ENCODE data around the gene SELENOI.
"Not testable (repeated sequence)": the region's sequence is repeated elsewhere in the genome, so short reads cannot be mapped to it uniquely, and the experiment has no call there.

SELENOI gene

GRCh38 chr2:26345545-26346453, at the start of gene SELENOI:
TSS of gene SELENOI (plus strand) at chr2:26346143. CDS start at chr2:26346233, 90 bp downstream.
- peak; percentile 99 for DNase-seq

- no peak for DNase-seq
Observed at GRCh38 chr2:26297061-26297460, 48.9 kb upstream of the SELENOI start.

- no peak for DNase-seq
Observed at GRCh38 chr2:26298286-26298637, 47.7 kb upstream of the SELENOI start.

GRCh38 chr2:26298638-26299393, 47.1 kb upstream of the SELENOI start:
- no peak for DNase-seq

GRCh38 chr2:26299471-26300101, 46.4 kb upstream of the SELENOI start:
- DNase-seq: no peak

- DNase-seq: no peak
Observed at GRCh38 chr2:26300234-26300925, 45.6 kb upstream of the SELENOI start.

- DNase-seq: no peak
Observed at GRCh38 chr2:26302846-26303245, 43.1 kb upstream of the SELENOI start.

- not testable (repeated sequence) for DNase-seq
Observed at GRCh38 chr2:26305094-26305493, 40.8 kb upstream of the SELENOI start.

- no peak for DNase-seq
Observed at GRCh38 chr2:26305540-26305939, 40.4 kb upstream of the SELENOI start.

- no peak for DNase-seq
Observed at GRCh38 chr2:26309921-26310320, 36.0 kb upstream of the SELENOI start.

GRCh38 chr2:26312471-26312870, 33.5 kb upstream of the SELENOI start:
- DNase-seq: no peak

- DNase-seq: no peak
Observed at GRCh38 chr2:26313446-26313845, 32.5 kb upstream of the SELENOI start.

- DNase-seq: no peak
Observed at GRCh38 chr2:26314243-26314642, 31.7 kb upstream of the SELENOI start.

- no peak for DNase-seq
Observed at GRCh38 chr2:26316041-26316440, 29.9 kb upstream of the SELENOI start.

GRCh38 chr2:26316845-26317244, 29.1 kb upstream of the SELENOI start:
- DNase-seq: no peak

GRCh38 chr2:26317377-26318105, 28.4 kb upstream of the SELENOI start:
- no peak for DNase-seq

- DNase-seq: no peak
Observed at GRCh38 chr2:26318950-26319349, 27.0 kb upstream of the SELENOI start.

- not testable (repeated sequence) for DNase-seq
Observed at GRCh38 chr2:26324479-26324878, 21.5 kb upstream of the SELENOI start.

- DNase-seq: no peak
Observed at GRCh38 chr2:26324903-26325302, 21.0 kb upstream of the SELENOI start.

- no peak for DNase-seq
Observed at GRCh38 chr2:26325851-26326250, 20.1 kb upstream of the SELENOI start.

- DNase-seq: no peak
Observed at GRCh38 chr2:26326514-26326913, 19.4 kb upstream of the SELENOI start.

All from NCI-H187 (cell line).